DND-41 (cell line): ENCODE results near the gene SYNE2.

Experiments
- ATAC-seq: fragments of 200-7000 bp; cut with Tn5 transposase; 3 replicates; pipeline ENCODE4 v1.9.1; 2021; ENCODE audit warnings: low read depth; ENCODE audit not compliant: insufficient read depth
- DNase-seq: peaks from one replicate; pipeline ENCODE4 v3.0.0-alpha.2; 2020
- H2AFZ ChIP-seq: 2 replicates; pipeline ENCODE4 v1.6.0; 2012; ENCODE audit warnings: low read depth, low read length
- H3K27ac ChIP-seq: 2 replicates; pipeline ENCODE4 v1.5.1; 2012; ENCODE audit warnings: low read length, inconsistent platforms
- H3K27me3 ChIP-seq: fragments of 200-600 bp; sonication (generic); 2 replicates; pipeline ENCODE4 v1.6.0; 2012; ENCODE audit warnings: low read length, mild to moderate bottlenecking, inconsistent platforms; ENCODE audit not compliant: insufficient read depth, poor library complexity
- H3K36me3 ChIP-seq: 2 replicates; pipeline ENCODE4 v1.5.1; 2012; ENCODE audit warnings: low read length, inconsistent platforms; ENCODE audit not compliant: insufficient read depth
- H3K4me1 ChIP-seq: 2 replicates; pipeline ENCODE4 v1.5.1; 2012; ENCODE audit warnings: mild to moderate bottlenecking, low read length; ENCODE audit not compliant: insufficient read depth
- H3K4me2 ChIP-seq: 2 replicates; pipeline ENCODE4 v1.6.0; 2012; ENCODE audit warnings: mild to moderate bottlenecking, moderate library complexity, low read length, inconsistent platforms; ENCODE audit not compliant: insufficient read depth
- H3K4me3 ChIP-seq, 2 experiments: fragments of 200-600 bp in 1 of 2; shearing (Covaris generic) in 1 of 2; 2 replicates each; pipeline ENCODE4 v1.5.1; 2012 to 2016; ENCODE audit warnings: inconsistent platforms in 2 of 2, low read length in 2 of 2, mild to moderate bottlenecking in 2 of 2, low read depth in 1 of 2, moderate library complexity in 1 of 2
- H3K79me2 ChIP-seq: 2 replicates; pipeline ENCODE4 v1.6.0; 2012; ENCODE audit warnings: low read length, inconsistent platforms; ENCODE audit not compliant: insufficient read depth
- H3K9ac ChIP-seq: 2 replicates; pipeline ENCODE4 v1.6.0; 2012; ENCODE audit warnings: low read depth, mild to moderate bottlenecking, inconsistent platforms, low read length, moderate library complexity
- H3K9me3 ChIP-seq: 2 replicates; pipeline ENCODE4 v1.5.1; 2012; ENCODE audit warnings: low read length, moderate library complexity, mild to moderate bottlenecking, inconsistent platforms; ENCODE audit not compliant: insufficient read depth, severe bottlenecking
- H4K20me1 ChIP-seq: 2 replicates; pipeline ENCODE4 v1.6.0; 2012; ENCODE audit warnings: low read length; ENCODE audit not compliant: insufficient read depth
- CTCF ChIP-seq: IDR thresholded peaks from 2 replicates; pipeline ENCODE4 v1.5.1; 2012; ENCODE audit warnings: borderline replicate concordance, low read length, moderate library complexity, mild to moderate bottlenecking; ENCODE audit not compliant: poor library complexity, severe bottlenecking; ENCODE audit errors: extremely low read depth
- EZH2 ChIP-seq: IDR thresholded peaks from 3 replicates; pipeline ENCODE4 v1.6.1; 2012; ENCODE audit warnings: borderline replicate concordance, low read depth, mild to moderate bottlenecking, moderate library complexity, low read length, inconsistent platforms; ENCODE audit not compliant: severe bottlenecking

Gene SYNE2

GRCh38 chr14:63922696-63923421 lies 70.1 kb downstream of the SYNE2 start:
- Histone ChIP-seq H4K20me1 (no peaks in the 10 kb centered on the region), H3K79me2 (peaks cover 66% of the 10 kb centered on the region), H3K4me2 (no peak overlapping the region), H3K27ac (no peak overlapping the region), H3K4me1 (no peaks in the 10 kb centered on the region), H2AFZ (no peak overlapping the region), H3K9ac (no peak overlapping the region), H3K36me3 (peaks cover 32% of the 10 kb centered on the region), H3K9me3 (no peaks in the 10 kb centered on the region), H3K4me3 (no peak overlapping the region), H3K27me3 (no peaks in the 10 kb centered on the region)
- no peak for DNase-seq
- ATAC-seq: no peak
- TF ChIP-seq EZH2 (no peak), CTCF (no peak)

- H3K27me3 ChIP-seq: no peaks in the 10 kb centered on the region
- no peak overlapping the region for H2AFZ ChIP-seq
- ATAC-seq (no peak), DNase-seq (no peak)
- H3K9ac ChIP-seq: no peak overlapping the region
- H4K20me1 ChIP-seq: no peaks in the 10 kb centered on the region
- no peak overlapping the region for H3K27ac ChIP-seq
- H3K9me3 ChIP-seq: no peaks in the 10 kb centered on the region
- TF ChIP-seq EZH2 (no peak), CTCF (no peak)
- H3K79me2 ChIP-seq: peaks cover 66% of the 10 kb centered on the region
- H3K4me3 ChIP-seq: no peak overlapping the region
- H3K4me1 ChIP-seq: no peaks in the 10 kb centered on the region
- no peak overlapping the region for H3K4me2 ChIP-seq
- H3K36me3 ChIP-seq: peaks cover 28% of the 10 kb centered on the region
Measured at GRCh38 chr14:63923422-63923752, 70.6 kb downstream of the SYNE2 start.

- Histone ChIP-seq H3K79me2 (peaks cover 64% of the 10 kb centered on the region), H3K4me3 (no peak overlapping the region), H3K36me3 (peaks cover 22% of the 10 kb centered on the region), H3K27me3 (no peaks in the 10 kb centered on the region), H3K9me3 (no peaks in the 10 kb centered on the region), H3K9ac (no peak overlapping the region), H4K20me1 (no peaks in the 10 kb centered on the region), H3K4me2 (no peak overlapping the region), H3K4me1 (no peaks in the 10 kb centered on the region), H3K27ac (no peak overlapping the region), H2AFZ (no peak overlapping the region)
- TF ChIP-seq CTCF (no peak), EZH2 (no peak)
- ATAC-seq (no peak), DNase-seq (no peak)
Measured at GRCh38 chr14:63924375-63924774, 71.6 kb downstream of the SYNE2 start.
